Muscle of leg (tissue), 11 donors: Measurements from ENCODE around the gene DISP3. TPM values are rescaled to one million over a fixed set of nuclear protein-coding genes. Genes with fewer than 3 reads are reported as not detected.

Experiments
- DNase-seq: peaks from one replicate; pipeline ENCODE4 v3.0.0; 2013
- H3K27ac ChIP-seq: one replicate; pipeline ENCODE4 v1.5.1; 2013; ENCODE audit warnings: mild to moderate bottlenecking, low read length, control low read depth
- H3K27me3 ChIP-seq: one replicate; pipeline ENCODE4 v1.6.1; 2013; ENCODE audit warnings: low read length; ENCODE audit not compliant: control insufficient read depth, insufficient read depth
- H3K36me3 ChIP-seq: one replicate; pipeline ENCODE4 v1.6.1; 2013; ENCODE audit warnings: low read length; ENCODE audit not compliant: control insufficient read depth, insufficient read depth
- H3K4me1 ChIP-seq: one replicate; pipeline ENCODE4 v1.6.1; 2013; ENCODE audit warnings: low read length; ENCODE audit not compliant: control insufficient read depth, insufficient read depth
- H3K4me3 ChIP-seq: one replicate; pipeline ENCODE4 v1.5.1; 2013; ENCODE audit warnings: low read length, control low read depth
- H3K9me3 ChIP-seq: replicated peaks from 2 replicates; pipeline ENCODE4 v1.6.1; 2013; ENCODE audit warnings: low read depth, low read length; ENCODE audit not compliant: control insufficient read depth
- WGBS: methylation state at CpG from one replicate; pipeline ENCODE4 v1.1.5; 2013; ENCODE audit warnings: missing lambda C conversion rate; ENCODE audit not compliant: insufficient coverage; 5-methylcytosine and 5-hydroxymethylcytosine counted together
- polyA plus RNA-seq, 8 donors: library from polyadenylated mRNA; unstranded; fragments of 120-200 nt; gene quantifications; one replicate each; pipeline versions ENCODE4 v1.2.1 to v1.2.3, GENCODE V29; 2013; ENCODE audit warnings: inconsistent platforms in 1 of 8, low replicate concordance in 1 of 8; ENCODE audit not compliant: insufficient read length in 8 of 8, insufficient read depth in 1 of 8
- total RNA-seq: library from RNA; stranded (reverse); fragments of 120-200 nt; gene quantifications from one replicate; pipeline ENCODE4 v1.2.4, GENCODE V29; 2013

The DISP3 gene
- total and polyA plus RNA-seq, 9 donors: 0.09 to 0.58 (median 0.18) TPM

GRCh38 chr1:11535316-11535715 lies 56.4 kb downstream of the DISP3 start:
- DNase-seq: no peak
- WGBS: 86% methylated on average over 12 of the region's 12 CpGs
- no peaks in the 10 kb centered on the region for H3K36me3 ChIP-seq
- H3K27ac ChIP-seq: no peak overlapping the region
- no peak overlapping the region for H3K4me3 ChIP-seq
- H3K4me1 ChIP-seq: no peaks in the 10 kb centered on the region
- H3K9me3 ChIP-seq: no peaks in the 10 kb centered on the region
- peaks cover 6% of the 10 kb centered on the region for H3K27me3 ChIP-seq

- H3K9me3 ChIP-seq: no peaks in the 10 kb centered on the region
- WGBS: 90% methylated on average over 27 of the region's 33 CpGs
- H3K4me1 ChIP-seq: no peaks in the 10 kb centered on the region
- H3K36me3 ChIP-seq: no peaks in the 10 kb centered on the region
- H3K27me3 ChIP-seq: peaks cover 8% of the 10 kb centered on the region
- no peak overlapping the region for H3K27ac ChIP-seq
- DNase-seq: no peak
- H3K4me3 ChIP-seq: no peak overlapping the region
Observed at GRCh38 chr1:11535761-11536572, 57.0 kb downstream of the DISP3 start.

- Histone ChIP-seq H3K4me1 (no peaks in the 10 kb centered on the region), H3K27ac (no peak overlapping the region), H3K9me3 (no peaks in the 10 kb centered on the region), H3K36me3 (no peaks in the 10 kb centered on the region), H3K4me3 (no peak overlapping the region), H3K27me3 (peaks cover 10% of the 10 kb centered on the region)
- WGBS: 70% methylated on average over 17 of the region's 26 CpGs
- DNase-seq: no peak
Observed at GRCh38 chr1:11536573-11537379, 57.8 kb downstream of the DISP3 start.

DNA sequence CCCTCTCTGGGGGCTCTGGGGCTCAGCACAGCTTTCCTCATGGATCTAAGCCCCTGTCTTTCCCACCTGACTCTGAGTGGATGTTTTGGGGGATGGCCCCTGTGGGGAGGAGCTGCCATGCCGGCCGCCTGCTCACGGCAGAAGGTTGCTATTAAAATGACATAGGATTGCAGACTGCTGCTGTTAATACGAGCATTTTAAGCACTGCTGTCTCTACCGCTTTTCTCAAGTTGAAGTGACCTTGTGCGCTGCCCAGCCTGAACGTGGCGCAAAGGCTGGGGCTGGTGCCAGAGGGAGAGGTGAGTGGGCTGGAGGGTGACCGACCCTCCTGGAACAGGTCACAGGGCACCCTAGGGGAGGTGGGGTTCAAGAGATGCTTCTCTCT lies 58.4 kb downstream of the DISP3 start:
- Histone ChIP-seq H3K4me3 (no peak overlapping the region), H3K27ac (no peak overlapping the region), H3K4me1 (no peaks in the 10 kb centered on the region), H3K36me3 (no peaks in the 10 kb centered on the region), H3K9me3 (no peaks in the 10 kb centered on the region), H3K27me3 (peaks cover 10% of the 10 kb centered on the region)
- DNase-seq: no peak
- 50% methylated on average over 9 of the region's 9 CpGs for WGBS

GRCh38 chr1:11537854-11538591 lies 59.1 kb downstream of the DISP3 start:
- no peak overlapping the region for H3K27ac ChIP-seq
- no peaks in the 10 kb centered on the region for H3K36me3 ChIP-seq
- no peaks in the 10 kb centered on the region for H3K9me3 ChIP-seq
- peaks cover 10% of the 10 kb centered on the region for H3K27me3 ChIP-seq
- H3K4me3 ChIP-seq: no peak overlapping the region
- H3K4me1 ChIP-seq: no peaks in the 10 kb centered on the region
- no peak for DNase-seq
- WGBS: 88% methylated on average over 13 of the region's 14 CpGs

GRCh38 chr1:11538886-11539285 lies 59.9 kb downstream of the DISP3 start:
- Histone ChIP-seq H3K27ac (no peak overlapping the region), H3K4me3 (no peak overlapping the region), H3K4me1 (no peaks in the 10 kb centered on the region), H3K27me3 (peaks cover 10% of the 10 kb centered on the region), H3K9me3 (no peaks in the 10 kb centered on the region), H3K36me3 (no peaks in the 10 kb centered on the region)
- WGBS: 55% methylated on average over 9 of the region's 9 CpGs
- no peak for DNase-seq

DNA sequence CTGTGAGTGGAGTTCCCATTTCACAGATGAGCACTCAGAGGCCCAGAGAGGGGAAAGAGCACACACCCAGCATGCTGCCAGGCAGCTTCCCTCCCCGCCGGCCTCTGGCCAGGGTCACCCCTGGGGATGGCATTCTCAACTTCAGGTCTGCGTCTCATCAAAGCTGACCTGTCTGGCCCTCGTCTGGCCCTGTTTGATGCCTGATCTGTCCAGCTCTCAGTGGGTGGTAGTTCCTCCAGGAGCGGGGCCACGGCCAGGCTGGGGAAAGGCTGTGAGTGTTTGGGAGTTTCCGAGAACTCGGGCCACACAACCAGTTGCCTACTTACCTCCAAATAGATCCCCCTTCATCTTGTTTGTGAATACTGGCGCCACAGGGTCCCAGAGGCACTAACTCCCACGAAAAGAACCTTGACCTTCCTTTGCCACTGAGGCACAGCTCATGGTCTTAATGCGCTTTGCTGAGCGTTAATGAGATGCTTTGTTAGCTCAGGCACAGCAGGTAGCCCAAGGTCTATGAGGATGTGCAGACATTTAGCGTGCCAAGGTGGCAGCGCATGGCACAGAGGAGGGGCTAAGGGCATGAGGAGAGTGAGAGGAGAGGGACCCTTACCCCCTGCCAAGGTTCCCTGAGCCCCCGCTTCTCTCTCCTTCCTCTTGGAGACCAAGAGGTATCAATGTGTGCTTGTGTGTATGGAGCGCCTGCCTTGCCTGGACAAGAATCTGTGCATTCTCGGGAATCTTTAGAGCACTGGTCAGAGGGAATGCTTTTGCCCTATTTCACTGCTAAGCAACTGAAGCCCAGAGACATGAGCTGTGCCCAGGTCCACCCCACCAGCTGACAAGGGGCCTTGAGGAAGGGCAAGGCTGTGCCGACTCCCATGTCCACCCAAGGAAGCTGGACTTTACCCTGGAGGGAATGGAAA lies 61.2 kb downstream of the DISP3 start:
- no peak for DNase-seq
- H3K27ac ChIP-seq: no peak overlapping the region
- no peaks in the 10 kb centered on the region for H3K4me1 ChIP-seq
- H3K4me3 ChIP-seq: no peak overlapping the region
- no peaks in the 10 kb centered on the region for H3K9me3 ChIP-seq
- WGBS: 35% methylated on average over 3 of the region's 18 CpGs
- H3K27me3 ChIP-seq: peaks cover 10% of the 10 kb centered on the region
- no peaks in the 10 kb centered on the region for H3K36me3 ChIP-seq

- H3K4me3 ChIP-seq: no peak overlapping the region
- H3K9me3 ChIP-seq: no peaks in the 10 kb centered on the region
- H3K27ac ChIP-seq: no peak overlapping the region
- no peaks in the 10 kb centered on the region for H3K4me1 ChIP-seq
- H3K27me3 ChIP-seq: peaks cover 10% of the 10 kb centered on the region
- H3K36me3 ChIP-seq: no peaks in the 10 kb centered on the region
- 60% methylated on average over 1 of the region's 12 CpGs for WGBS
- DNase-seq: no peak
Observed at GRCh38 chr1:11540773-11541160, 61.8 kb downstream of the DISP3 start.

- Histone ChIP-seq H3K4me1 (no peaks in the 10 kb centered on the region), H3K4me3 (no peak overlapping the region), H3K36me3 (no peaks in the 10 kb centered on the region), H3K9me3 (no peaks in the 10 kb centered on the region), H3K27me3 (peaks cover 10% of the 10 kb centered on the region), H3K27ac (no peak overlapping the region)
- DNase-seq: no peak
- WGBS: 89% methylated on average over 4 of the region's 7 CpGs
Observed at GRCh38 chr1:11541236-11541635, 62.3 kb downstream of the DISP3 start.
